Fibroblast of the conjunctiva (primary cell): Measurements from ENCODE around the gene ITSN2.
"Not testable (repeated sequence)": the region's sequence is repeated elsewhere in the genome, so short reads cannot be mapped to it uniquely, and the experiment has no call there.

Experiments used
- DNase-seq: peaks from one replicate; pipeline ENCODE4 v3.0.0-alpha.2; 2010; ENCODE audit warnings: low read depth

ITSN2 gene

DNA sequence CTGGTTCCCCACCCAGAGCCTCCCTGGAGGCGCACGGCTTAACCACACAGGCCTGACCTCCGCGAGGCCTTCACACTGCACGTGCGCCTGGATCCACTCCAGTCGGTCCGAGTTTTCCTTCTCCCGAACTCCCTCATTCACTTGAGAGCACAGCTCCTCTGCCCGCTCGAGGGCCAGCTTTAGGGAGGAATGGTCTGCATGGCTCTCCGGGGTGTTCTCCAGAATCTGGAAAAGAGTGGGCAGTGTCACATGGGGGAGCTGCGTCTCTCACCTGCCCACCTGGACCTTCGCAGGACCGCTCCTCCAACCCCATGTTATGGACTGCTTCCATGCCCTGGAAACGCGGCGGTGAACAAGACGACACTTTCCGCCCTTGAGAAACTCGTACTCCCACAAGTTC, 149.6 kb downstream of the ITSN2 start:
- no peak for DNase-seq

DNA sequence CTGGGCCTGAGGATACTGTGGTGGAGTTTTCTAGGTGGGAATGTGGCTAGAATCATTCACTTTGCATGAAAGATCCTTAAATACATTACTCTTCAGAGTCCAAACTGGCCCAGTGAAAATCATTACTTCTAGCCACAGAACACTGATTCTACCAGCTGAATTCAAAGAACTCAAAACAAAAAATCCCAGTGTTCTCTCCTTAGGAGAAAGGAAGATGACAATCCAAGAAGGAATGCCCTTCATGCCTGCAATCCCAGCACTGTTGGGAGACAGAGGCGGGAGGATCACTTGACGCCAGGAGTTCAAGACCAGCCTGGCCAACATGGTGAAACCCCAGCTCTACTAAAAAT, 150.3 kb downstream of the ITSN2 start:
- no peak for DNase-seq

DNA sequence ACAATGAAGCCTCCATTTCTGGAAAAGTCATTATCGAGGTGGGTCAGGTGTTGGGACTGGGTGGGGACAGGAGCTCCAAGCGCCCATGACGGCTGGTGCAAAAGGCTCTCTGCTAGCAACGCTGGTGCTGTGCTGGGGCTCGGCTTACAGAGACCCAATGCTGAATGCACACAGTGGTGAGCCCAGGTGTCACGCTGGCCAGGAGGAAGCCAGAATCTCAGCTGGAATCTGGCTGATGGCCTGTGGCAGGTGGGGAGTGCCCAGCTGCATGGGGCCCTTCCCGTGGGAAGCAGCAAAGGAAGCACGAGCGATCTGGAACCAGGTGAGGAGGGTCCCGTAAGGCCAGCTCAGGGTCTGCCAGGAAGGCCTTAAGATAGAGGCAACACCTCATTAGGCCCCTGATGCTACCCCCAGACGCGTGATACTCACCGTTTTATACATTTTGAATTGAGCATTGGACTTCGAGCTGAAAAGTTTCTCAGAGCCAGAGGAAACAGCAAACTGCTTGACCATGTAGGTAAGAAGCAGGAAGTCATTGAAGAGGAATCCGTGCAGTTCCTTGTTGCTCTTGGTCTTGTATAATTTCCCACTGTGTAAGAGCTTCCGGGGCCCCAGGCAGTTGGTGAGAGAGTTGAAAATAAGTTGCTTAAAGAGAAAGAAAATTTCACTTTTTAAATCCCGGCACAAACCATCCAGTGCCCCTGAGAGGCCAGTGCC, 150.8 kb downstream of the ITSN2 start:
- DNase-seq, result no peak

DNA sequence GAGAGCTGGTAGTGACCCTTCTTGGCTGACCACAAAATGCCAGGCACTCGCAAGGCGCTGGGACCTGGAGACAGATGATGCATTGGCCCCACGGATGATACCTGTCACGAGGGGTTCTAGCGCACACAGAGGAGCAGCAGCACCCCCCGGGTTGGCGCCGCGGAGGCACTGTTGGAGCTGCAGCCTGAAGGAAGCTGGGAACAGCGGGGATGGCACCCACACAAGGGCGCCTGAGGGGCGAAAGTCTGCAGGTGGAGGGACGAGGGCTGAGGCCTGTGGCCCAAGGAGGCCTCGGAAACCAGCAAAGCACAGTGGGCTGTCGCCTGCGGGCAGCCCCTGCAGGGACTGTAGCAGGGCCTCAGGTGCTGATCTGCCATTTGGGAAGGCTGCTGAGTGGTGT, 151.8 kb downstream of the ITSN2 start:
- no peak for DNase-seq

DNA sequence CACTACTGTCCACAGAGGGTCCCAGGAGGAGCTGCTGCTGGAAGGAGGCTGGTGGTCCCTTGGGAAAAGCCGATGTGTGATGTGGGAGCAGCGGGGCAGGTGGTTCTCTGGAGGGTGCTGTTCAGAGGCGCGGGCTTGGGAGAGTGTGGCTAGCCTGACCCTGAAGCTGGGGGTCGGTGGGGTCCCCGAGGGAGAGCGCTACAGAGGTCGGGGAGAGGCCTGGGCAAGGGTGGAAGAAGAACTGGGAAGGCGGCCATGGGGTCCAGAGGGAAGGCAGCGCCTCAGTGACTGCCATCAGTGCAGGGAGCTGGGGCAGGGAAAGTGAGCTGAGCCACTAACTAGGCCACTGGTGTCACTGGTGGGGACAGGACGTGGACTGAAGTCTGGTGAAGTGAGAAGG, 153.0 kb downstream of the ITSN2 start:
- no peak for DNase-seq

DNA sequence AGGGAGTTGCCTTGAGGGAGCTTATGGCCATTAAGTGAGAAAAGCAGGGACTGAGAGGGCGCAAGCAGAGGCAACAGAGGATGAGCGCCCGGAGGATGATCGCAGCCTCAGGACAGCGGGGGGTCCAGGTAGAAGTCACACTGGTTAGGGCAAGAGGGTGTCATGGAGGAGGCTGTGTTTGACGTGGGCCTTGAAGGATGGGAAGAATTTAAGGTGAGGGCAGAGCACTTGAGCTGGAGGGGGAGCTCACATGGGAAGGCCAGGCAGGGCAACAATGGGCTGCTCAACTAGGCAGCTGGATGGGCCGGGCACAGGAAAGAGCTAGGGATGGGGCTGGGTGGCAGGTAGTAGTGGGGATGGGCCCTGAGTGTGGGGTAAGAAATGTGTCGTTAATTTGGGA, 153.6 kb downstream of the ITSN2 start:
- DNase-seq, result no peak

DNA sequence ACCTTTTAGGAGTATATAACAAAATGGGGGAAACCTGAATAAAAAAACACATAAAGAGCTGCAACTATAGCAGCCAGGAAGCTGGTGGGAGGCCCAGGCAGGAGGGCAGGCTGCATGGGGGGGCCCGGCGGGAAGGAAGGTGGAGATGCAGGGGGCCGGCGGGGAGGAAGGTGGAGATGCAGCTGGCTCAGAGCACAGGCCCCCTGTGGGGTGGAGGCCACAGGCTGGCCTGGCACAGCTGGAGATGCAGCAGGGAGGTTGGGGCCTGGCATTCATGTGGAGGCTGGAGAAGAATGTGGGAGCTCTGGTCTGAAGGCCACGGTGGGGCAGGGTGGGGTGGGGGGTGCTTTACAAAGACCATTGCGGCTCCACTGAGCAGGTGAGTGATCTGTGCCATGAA, 154.1 kb downstream of the ITSN2 start:
- no peak for DNase-seq

DNA sequence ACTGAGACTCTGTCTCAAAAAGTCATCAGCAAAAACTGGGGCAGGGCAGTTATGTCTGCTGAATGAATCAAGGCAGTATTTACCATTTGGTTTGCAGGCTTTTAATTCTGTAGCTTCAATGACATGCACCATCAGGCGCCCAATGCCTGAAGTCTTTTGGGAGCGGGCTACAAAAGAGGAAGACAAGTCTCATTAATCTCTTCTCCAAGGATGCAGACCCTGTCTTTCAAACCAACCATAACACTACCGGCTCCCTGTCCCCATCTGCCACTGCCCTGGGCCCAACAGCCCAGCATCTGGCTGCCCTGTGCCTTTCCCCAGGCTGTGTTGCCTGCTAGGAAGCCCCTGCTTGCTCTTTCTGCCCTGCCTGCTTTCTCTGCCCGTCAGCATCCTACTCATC, 155.2 kb downstream of the ITSN2 start:
- no peak for DNase-seq

DNA sequence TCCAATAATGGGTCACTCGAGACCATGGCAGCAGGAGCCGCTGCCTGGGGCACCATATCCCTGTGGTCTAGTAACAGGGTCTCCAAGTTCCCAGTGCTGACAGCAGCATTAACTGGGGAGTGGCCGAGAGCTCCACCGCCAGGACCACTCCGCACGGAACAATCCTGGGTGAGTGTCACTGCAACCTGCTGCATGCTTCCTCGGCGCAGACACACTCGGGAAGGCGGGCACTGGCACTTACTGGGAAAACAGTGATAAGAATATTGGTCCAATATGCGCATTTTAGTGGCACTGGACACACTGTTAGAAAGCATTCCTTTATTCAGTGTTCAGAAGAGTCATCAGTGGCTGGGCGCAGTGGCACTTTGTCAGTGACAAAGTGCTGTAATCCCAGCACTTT, 155.8 kb downstream of the ITSN2 start:
- no peak for DNase-seq

DNA sequence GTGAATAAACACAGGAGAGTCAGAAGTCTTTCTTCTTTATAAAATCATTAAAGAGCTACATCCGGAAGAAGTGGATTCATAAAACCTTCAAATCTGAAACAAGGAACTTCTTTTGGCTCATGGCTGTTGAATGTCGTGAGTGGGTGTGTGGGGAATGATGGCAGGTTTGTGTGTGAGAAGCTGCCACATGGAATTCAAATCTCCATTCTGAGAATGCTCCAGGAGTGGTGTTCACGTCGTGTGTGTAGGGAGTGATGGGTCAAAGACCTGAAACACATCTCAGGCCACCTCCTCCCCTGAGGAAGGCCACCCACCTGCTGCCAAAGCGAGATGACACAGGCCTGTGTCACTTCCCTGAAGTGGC, 156.6 kb downstream of the ITSN2 start:
- no peak for DNase-seq

DNA sequence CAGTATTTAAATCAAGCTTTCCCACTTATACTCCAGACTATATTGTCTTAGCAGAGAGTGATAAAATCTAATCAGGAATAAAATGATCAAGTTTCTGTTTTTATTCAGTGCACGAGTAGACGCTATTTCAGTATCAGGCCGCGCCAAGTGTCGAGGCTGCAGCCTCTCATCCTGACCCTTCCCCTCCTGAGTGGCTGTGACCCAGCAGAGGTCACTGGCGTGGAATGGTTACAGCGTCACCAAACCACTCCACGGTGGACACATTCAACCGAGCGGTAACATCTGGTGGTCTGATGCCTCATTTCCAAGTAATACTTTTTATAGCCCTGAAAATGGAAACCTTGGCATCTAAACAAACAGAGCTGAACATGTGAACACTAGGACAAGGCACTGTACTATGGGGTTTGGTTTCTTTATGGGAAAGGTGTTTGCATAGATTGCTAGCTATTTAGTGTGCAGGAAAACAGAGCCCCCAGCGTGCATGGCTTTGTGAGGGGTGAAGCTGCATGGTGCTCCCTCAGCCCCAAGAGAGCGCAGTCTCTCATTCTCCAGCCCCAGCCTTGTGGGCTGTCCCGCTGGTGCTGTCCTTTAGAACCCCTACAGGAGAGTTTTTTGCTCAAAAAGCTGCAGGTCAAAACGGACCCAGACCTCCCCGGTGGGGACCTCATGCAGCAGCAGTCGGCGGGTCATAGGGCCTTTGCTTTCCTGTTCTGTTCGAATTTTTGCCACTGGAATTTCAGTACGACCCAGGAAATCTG, 157.1 kb downstream of the ITSN2 start:
- DNase-seq, result no peak

DNA sequence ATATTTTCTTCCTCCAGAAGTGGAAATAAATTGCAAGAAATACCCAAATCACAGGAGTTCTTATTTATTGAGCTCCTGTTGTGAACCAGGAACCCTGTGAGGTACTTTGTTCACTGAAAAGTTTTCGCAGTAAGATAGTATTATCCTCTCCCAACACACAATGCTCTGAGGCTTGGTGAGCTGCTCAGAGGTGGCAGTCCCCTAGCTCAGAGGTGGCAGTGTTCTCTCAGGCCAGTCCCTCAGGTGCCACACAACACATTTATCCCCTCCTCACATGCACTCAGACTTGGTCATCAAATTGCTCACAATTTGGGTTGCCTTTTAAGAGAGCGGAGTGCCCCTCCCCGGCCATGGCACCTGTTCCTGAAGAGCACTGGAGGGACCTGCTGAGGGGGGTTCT, 159.5 kb downstream of the ITSN2 start:
- no peak for DNase-seq

DNA sequence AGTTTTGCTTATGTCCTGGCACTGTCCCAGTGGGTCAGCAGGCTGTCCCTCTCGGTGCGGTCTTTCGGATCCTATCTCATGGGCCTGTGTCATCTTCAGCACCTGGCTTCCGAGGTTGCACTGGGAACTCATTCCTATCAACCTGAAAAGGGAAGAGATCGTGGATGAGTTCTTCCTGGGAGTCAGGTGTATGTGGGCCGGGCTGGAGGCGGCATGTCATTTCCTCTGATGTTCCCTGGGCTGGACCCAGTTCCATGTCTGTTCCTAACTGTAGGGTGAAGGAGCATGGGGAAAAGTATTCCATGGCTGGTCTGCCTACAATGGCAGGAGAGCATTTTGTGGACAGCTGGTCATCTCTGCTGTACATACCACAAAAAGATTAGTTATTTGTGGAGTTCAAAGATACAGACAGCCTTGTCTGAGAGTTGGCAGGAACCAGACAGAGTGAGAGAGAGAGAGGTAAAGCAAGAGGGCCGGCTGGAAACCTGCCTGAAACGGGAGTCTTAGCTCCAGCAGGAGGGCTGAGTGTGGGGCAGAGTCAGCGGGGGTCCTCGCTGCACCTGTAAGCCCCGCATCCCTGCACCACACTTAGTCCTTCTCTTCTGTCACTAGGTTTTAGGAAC, 160.3 kb downstream of the ITSN2 start:
- no peak for DNase-seq

DNA sequence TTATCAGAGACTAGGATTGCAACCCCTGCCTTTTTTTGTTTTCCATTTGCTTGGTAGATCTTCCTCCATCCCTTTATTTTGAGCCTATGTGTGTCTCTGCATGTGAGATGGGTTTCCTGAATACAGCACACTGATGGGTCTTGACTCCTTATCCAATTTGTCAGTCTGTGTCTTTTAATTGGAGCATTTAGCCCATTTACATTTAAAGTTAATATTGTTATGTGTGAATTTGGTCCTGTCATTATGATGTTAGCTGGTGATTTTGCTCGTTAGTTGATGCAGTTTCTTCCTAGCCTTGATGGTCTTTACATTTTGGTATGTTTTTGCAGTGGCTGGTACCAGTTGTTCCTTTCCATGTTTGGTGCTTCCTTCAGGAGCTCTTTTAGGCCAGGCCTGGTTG, 163.1 kb downstream of the ITSN2 start:
- not testable (repeated sequence) for DNase-seq

DNA sequence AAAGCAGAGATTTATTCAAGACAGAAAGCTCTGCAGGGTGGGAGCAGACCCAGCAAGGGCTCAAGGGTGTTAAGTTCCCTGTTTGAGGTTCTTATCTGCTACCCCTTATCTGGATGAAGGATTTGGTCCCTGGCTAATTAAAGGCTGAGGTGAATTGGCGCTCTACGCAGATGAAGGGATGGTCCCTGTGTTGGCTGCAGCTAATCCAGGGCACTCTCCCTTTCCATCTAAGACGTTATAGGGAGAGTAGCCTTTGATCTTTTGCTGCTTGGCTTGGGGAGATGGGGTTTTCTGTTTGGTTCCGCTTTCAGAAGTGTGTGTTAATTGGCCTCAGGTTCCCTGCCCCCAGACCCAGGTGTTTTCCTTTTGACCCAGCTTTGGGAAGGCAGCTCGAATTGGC, 168.5 kb downstream of the ITSN2 start:
- no peak for DNase-seq

DNA sequence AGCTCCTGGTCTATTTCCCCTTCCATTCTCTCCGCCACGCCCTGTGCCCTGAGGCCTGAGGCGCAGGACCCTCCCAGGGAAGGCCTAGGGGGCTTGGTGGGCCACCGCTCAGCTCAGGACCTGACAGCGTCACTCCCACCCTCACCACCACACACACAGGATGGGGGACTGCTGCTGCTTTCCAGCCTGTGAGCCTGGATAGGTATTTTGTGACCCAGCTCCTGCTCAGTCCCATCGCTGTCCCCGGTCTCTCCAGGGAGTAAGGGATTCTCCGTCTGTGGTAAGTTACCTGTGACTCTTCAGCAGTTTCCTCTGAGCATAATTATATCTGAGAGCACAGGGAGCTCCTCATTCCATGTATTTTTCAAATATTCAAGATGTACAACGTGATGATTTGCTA, 169.2 kb downstream of the ITSN2 start:
- no peak for DNase-seq

DNA sequence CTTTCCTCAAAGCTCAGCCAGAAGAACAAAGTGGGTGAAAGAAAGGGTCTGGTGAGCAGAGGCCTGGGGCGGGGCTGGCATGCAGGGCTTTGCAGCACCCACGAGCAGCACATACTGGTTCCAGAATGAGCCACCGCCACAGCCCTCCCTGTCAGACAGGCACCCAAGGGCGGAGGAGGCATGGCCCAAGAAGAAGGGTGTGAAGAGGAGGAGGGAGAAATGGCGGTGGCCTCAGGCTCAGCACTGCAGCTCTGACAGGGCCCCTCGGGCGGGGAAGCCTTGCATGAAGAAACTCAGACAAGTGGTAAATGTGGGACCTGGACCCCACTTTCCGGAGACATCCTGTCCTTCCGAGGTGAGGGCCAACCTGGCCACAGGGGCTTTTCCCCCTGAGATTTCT, 169.8 kb downstream of the ITSN2 start:
- DNase-seq, result no peak

DNA sequence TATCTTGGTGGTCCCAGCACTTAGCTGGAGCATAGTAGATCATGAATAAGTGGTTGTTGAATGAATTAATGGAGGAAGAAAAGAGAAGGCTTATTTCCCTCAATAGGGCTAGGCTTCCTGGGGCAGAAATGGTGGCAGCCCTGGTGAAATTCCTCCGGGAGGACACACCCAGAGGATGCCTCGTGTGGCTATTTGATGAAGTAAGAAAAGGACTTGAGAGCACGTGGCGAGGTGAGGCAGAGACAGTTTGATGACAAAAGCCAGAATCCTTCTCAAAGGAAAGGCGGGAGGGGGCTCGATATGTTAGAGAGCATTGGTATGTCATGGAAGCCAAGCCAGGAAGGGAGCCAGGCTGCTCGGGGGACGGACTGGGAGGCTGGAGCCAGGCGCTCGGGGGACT, 170.8 kb downstream of the ITSN2 start:
- no peak for DNase-seq

DNA sequence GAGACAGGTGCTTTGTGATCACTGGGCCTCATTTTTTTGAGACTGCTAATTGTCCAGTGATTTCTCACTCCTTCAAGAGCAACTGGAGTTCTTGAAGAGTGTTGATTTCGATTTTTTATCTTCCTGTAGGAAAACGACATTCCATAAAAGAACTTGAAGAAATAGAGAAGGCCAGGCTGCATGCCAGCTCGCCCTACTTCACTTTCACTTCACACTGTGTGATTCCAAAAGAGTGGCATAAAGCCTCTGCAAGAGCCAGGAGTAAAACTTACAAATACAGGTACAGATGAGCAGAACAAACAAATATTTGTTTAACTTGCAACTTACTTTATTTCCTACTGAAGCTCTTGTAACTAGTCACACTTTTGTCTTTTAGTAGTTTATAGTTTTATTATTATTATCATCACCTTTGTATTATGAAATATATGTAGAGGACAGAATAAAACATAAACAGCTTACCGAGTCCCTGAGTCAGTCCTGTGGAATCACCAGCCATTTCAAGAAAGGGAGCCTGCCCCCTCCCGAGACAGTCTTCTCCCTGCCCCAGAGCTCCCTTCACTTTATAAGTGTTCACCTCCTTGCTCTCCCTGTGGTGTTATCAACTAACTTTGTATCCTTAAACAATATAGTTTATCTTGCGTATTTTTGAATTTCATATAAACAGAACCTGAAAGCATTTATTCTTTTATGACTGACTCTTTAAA, 176.8 kb downstream of the ITSN2 start:
- DNase-seq, result no peak

DNA sequence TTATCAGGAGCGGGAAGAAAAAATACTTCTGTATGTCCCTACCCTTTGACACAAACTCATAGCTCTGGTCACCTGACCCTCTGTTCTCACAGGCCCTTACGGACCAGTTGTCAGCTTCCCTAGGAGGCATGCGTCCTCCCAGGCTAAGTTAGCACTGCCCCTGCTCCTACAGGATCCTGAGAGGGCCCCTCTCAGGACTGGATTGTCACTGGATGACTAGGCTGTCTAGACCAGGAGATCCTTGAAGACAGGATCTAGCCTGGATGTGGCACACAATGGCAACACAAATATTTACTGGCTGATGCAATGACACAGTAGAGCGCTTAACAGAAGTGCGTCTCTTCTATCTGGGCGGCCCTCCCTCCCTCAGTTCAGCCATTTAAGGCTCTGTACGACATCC, 177.8 kb downstream of the ITSN2 start:
- DNase-seq, result no peak

DNA sequence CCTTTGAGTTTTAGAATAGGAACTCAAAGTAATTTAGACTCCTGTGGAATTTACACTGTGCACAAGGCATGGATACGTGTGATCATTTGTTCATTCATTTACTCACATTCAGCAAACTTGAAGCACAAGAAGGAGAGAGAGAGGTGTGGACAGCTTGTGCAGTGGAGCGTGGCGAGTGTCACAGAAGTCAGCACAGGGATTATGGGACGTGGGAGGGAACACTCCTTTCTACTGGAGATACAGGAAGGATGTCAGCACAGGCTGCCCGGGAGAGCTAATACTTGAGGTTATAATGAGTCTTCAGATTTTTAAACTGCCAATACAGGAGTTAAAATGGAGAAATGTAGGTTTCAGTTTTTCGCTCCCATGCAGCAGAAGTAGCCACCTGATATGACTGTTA, 178.5 kb downstream of the ITSN2 start:
- DNase-seq, result no peak

DNA sequence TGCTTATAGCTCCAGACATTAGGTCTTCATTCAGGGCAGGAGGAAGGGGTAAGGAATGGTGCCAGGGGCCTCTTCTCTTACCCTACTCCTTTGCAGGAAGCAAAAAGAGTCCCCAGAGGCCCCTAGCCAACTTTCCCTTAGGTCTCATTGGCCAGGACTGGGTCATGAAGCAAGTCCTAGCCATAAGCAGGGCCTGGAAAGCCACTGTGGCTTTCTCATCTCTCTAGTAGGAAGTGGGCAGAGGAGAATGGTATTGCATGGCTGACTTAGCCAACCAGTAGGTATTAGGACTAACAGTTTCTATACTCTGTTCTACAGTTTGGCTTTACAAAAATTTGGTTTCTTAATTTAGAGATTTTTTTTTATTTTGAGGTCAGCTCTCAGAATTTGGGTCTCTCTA, 180.7 kb downstream of the ITSN2 start:
- DNase-seq, result no peak

DNA sequence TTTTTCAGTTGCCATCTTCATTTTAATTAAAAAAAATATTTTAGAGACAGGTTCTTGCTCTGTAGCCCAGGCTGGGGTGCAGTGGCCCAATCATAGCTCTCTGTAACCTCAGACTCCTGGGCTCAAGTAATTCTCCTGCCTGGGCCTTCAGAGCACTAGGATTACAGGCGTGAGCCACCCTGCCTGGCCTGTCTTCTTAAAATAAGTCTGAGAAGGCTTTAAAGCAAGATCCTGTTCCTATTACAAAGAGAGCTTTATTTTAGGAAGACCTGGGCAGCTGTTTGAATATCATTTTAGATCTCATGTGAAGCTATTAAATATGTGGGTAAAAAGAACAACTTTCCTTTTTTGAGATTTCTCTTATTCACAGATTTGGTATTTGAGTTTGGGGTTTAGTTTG, 184.0 kb downstream of the ITSN2 start:
- no peak for DNase-seq
